ENCODE data around the gene AGBL3.

Gene AGBL3

GRCh38 chr7:134988161-134988560 lies 1.9 kb downstream of the AGBL3 start:
- DNase-seq (ENCODE audit: extremely low read depth, low read depth): no peak
- no peak overlapping the region; the same call in 1 of the 2 replicates for H3K4me3 ChIP-seq (replicated peaks; ENCODE audit: low read depth, low read length)
- TF ChIP-seq CTCF (IDR thresholded peaks at IDR 0.05; ENCODE audit: low read depth, low read length, missing control alignments): no peak

GRCh38 chr7:134991469-134992339 lies 5.4 kb downstream of the AGBL3 start:
- no peak overlapping the region for H3K4me3 ChIP-seq (replicated peaks; ENCODE audit: low read depth, low read length)
- no peak for TF ChIP-seq CTCF (IDR thresholded peaks at IDR 0.05; ENCODE audit: low read depth, low read length, missing control alignments)
- DNase-seq (ENCODE audit: extremely low read depth, low read depth): no peak

GRCh38 chr7:134992626-134993179 lies 6.4 kb downstream of the AGBL3 start:
- H3K4me3 ChIP-seq (replicated peaks; ENCODE audit: low read depth, low read length): no peak overlapping the region
- no peak for TF ChIP-seq CTCF (IDR thresholded peaks at IDR 0.05; ENCODE audit: low read depth, low read length, missing control alignments)

GRCh38 chr7:134993877-134994456 lies 7.7 kb downstream of the AGBL3 start:
- no peak for TF ChIP-seq CTCF (IDR thresholded peaks at IDR 0.05; ENCODE audit: low read depth, low read length, missing control alignments)
- H3K4me3 ChIP-seq (replicated peaks; ENCODE audit: low read depth, low read length): no peak overlapping the region
- DNase-seq (ENCODE audit: extremely low read depth, low read depth): no peak

More at GRCh38 chr7:134992626-134993179, 6.4 kb downstream of the AGBL3 start:
- no peak for DNase-seq (ENCODE audit: extremely low read depth, low read depth)

- no peak overlapping the region for H3K4me3 ChIP-seq (replicated peaks; ENCODE audit: low read depth, low read length)
- no peak for TF ChIP-seq CTCF (IDR thresholded peaks at IDR 0.05; ENCODE audit: low read depth, low read length, missing control alignments)
- DNase-seq (ENCODE audit: extremely low read depth, low read depth): no peak
Measured at GRCh38 chr7:134995239-134996096, 9.2 kb downstream of the AGBL3 start.

- no peak overlapping the region for H3K4me3 ChIP-seq (replicated peaks; ENCODE audit: low read depth, low read length)
- TF ChIP-seq CTCF (IDR thresholded peaks at IDR 0.05; ENCODE audit: low read depth, low read length, missing control alignments): no peak
- no peak for DNase-seq (ENCODE audit: extremely low read depth, low read depth)
Measured at GRCh38 chr7:134996097-134996550, 9.8 kb downstream of the AGBL3 start.

Data from HFF-Myc (cell line).